ENCODE data around the gene EFNA2. TPM values are rescaled to one million over a fixed set of nuclear protein-coding genes. Genes with fewer than 3 reads are reported as not detected.

Gene EFNA2
- total RNA-seq, 1 experiment from 2014 or later, result 12.2 TPM

DNA sequence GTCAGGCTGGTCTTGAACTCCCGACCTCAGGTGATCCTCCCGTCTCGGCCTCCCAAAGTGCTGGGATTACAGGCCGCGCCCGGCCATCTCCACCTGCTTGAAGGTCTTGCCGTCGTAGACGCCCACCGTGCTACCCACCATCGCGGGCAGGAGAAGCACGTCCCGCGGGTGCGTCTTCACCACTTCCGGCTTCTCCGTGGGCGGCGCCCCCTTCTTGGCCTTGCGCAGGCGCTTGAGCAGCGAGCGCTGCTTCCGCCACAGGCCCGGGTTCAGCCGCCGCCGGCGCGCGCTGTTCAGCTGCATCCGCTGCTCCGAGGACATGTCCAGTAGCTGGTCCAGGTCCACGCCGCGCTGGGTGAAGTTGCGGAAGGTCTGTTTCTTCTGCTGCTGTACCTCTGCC, 21.6 kb downstream of the EFNA2 start:
- no peak overlapping the region for H2AFZ ChIP-seq (ENCODE audit: low read depth, low read length, poor library complexity, severe bottlenecking)
- intact Hi-C loops (cut with micrococcal nuclease), result no loop called here
- H3K4me1 ChIP-seq (ENCODE audit: control insufficient read depth in 1 of 2, insufficient read depth in 2 of 2, low read length in 2 of 2), result peaks cover 2 to 3% of the 10 kb centered on the region in 2 experiments; a peak in 2 of 4 replicates
- RAD21 ChIA-PET (ENCODE audit: low non-redundant PET in 1 of 2, low total read pairs in 2 of 2, uncharacterized antibody in 2 of 2, unreplicated experiment in 2 of 2), result no interaction called here
- H3K4me3 ChIP-seq (replicated peaks in 1 of 2; ENCODE audit: low read depth in 1 of 2, low read length in 2 of 2), result no peak overlapping the region
- no peaks in the 10 kb centered on the region for H3K79me2 ChIP-seq (ENCODE audit: insufficient read depth, low read length)
- H3K9me2 ChIP-seq (ENCODE audit: insufficient read depth), result no peaks in the 10 kb centered on the region
- no peaks in the 10 kb centered on the region for H3K36me3 ChIP-seq (ENCODE audit: control insufficient read depth in 1 of 2, insufficient read depth in 2 of 2, low read length in 2 of 2)
- POLR2A ChIA-PET, result no interaction called here
- H4K20me1 ChIP-seq (ENCODE audit: insufficient read depth), result no peaks in the 10 kb centered on the region
- H3K9me3 ChIP-seq (ENCODE audit: control insufficient read depth in 1 of 2, insufficient read depth in 1 of 2, low read depth in 1 of 2, low read length in 2 of 2), result no peaks in the 10 kb centered on the region
- no peak overlapping the region for H3K9ac ChIP-seq (ENCODE audit: low read length)
- no peak for TF ChIP-seq FOSL1 (IDR thresholded peaks at IDR 0.05; ENCODE audit: low read depth)
- CTCF ChIA-PET, result no interaction called here
- no peak overlapping the region for H3K4me2 ChIP-seq (ENCODE audit: low read length)
- no peaks in the 10 kb centered on the region for H3K27me3 ChIP-seq (ENCODE audit: insufficient read depth, low read length)
- no TSS peak for BruUV-seq (replicated peaks)
- no peak overlapping the region for H3K27ac ChIP-seq (ENCODE audit: low read depth, low read length)
- no peak for DNase-seq (ENCODE audit: low read depth, low spot score)
- ATAC-seq, result no peak

GRCh38 chr19:1307755-1308303, 22.2 kb downstream of the EFNA2 start:
- ATAC-seq (no peak), DNase-seq (ENCODE audit: low read depth, low spot score) (no peak)
- H4K20me1 ChIP-seq (ENCODE audit: insufficient read depth), result no peaks in the 10 kb centered on the region
- no peak overlapping the region for H3K4me3 ChIP-seq (replicated peaks in 1 of 2; ENCODE audit: low read depth in 1 of 2, low read length in 2 of 2)
- ChIA-PET RAD21 (ENCODE audit: low non-redundant PET in 1 of 2, low total read pairs in 2 of 2, uncharacterized antibody in 2 of 2, unreplicated experiment in 2 of 2) (no interaction called here), CTCF (no interaction called here), POLR2A (no interaction called here)
- H3K27ac ChIP-seq (ENCODE audit: low read depth, low read length), result no peak overlapping the region
- no peak overlapping the region for H3K4me2 ChIP-seq (ENCODE audit: low read length)
- no peaks in the 10 kb centered on the region for H3K36me3 ChIP-seq (ENCODE audit: control insufficient read depth in 1 of 2, insufficient read depth in 2 of 2, low read length in 2 of 2)
- no peak for TF ChIP-seq FOSL1 (IDR thresholded peaks at IDR 0.05; ENCODE audit: low read depth)
- no peak for TF ChIP-seq CBX3 (IDR thresholded peaks at IDR 0.05; ENCODE audit: low read depth)
- no peak for TF ChIP-seq JUND (IDR thresholded peaks at IDR 0.05)
- H3K9me3 ChIP-seq (ENCODE audit: control insufficient read depth in 1 of 2, insufficient read depth in 1 of 2, low read depth in 1 of 2, low read length in 2 of 2), result no peaks in the 10 kb centered on the region
- H3K79me2 ChIP-seq (ENCODE audit: insufficient read depth, low read length), result no peaks in the 10 kb centered on the region
- H3K27me3 ChIP-seq (ENCODE audit: insufficient read depth, low read length), result no peaks in the 10 kb centered on the region
- no peak overlapping the region for H2AFZ ChIP-seq (ENCODE audit: low read depth, low read length, poor library complexity, severe bottlenecking)
- BruUV-seq (replicated peaks), result no TSS peak
- no peak overlapping the region for H3K9ac ChIP-seq (ENCODE audit: low read length)
- no peaks in the 10 kb centered on the region for H3K9me2 ChIP-seq (ENCODE audit: insufficient read depth)
- peaks cover 2 to 8% of the 10 kb centered on the region in 2 experiments; a peak in 2 of 4 replicates for H3K4me1 ChIP-seq (ENCODE audit: control insufficient read depth in 1 of 2, insufficient read depth in 2 of 2, low read length in 2 of 2)
- intact Hi-C loops (cut with micrococcal nuclease), result no loop called here

DNA sequence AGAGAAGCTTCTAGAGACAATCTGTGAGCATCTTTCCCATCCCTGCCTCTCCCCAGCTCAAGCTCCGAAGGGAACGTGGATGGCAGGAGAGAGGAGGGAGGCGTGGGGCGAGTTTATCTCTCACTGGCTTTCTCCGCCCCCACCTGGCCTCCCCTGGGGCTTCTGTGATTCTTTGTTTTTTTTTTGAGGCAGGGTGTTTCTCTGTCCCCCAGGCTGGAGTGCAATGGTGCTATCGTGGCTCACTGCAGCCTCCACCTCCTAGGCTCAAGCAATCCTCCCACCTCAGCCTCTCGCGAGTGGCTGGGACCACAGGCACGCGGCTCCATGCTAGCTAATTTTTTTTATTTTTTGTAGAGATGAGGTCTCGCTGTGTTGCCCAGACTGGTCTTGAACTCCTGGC, 23.0 kb downstream of the EFNA2 start:
- Histone ChIP-seq H3K79me2 (ENCODE audit: insufficient read depth, low read length) (no peaks in the 10 kb centered on the region), H3K27me3 (ENCODE audit: insufficient read depth, low read length) (no peaks in the 10 kb centered on the region), H3K4me2 (ENCODE audit: low read length) (no peak overlapping the region), H3K27ac (ENCODE audit: low read depth, low read length) (no peak overlapping the region), H3K9me3 (ENCODE audit: control insufficient read depth in 1 of 2, insufficient read depth in 1 of 2, low read depth in 1 of 2, low read length in 2 of 2) (no peaks in the 10 kb centered on the region), H3K9ac (ENCODE audit: low read length) (no peak overlapping the region), H3K36me3 (ENCODE audit: control insufficient read depth in 1 of 2, insufficient read depth in 2 of 2, low read length in 2 of 2) (no peaks in the 10 kb centered on the region), H4K20me1 (ENCODE audit: insufficient read depth) (no peaks in the 10 kb centered on the region), H3K9me2 (ENCODE audit: insufficient read depth) (no peaks in the 10 kb centered on the region), H3K4me1 (ENCODE audit: control insufficient read depth in 1 of 2, insufficient read depth in 2 of 2, low read length in 2 of 2) (peaks cover 9 to 17% of the 10 kb centered on the region in 2 experiments), H3K4me3 (replicated peaks in 1 of 2; ENCODE audit: low read depth in 1 of 2, low read length in 2 of 2) (no peak overlapping the region), H2AFZ (ENCODE audit: low read depth, low read length, poor library complexity, severe bottlenecking) (no peak overlapping the region)
- ChIA-PET CTCF (interaction anchor here (0.7 kb wide), 1 partner anchor 29 kb away, joined by 3 read pairs; no protein-coding TSS in a partner anchor), RAD21 (ENCODE audit: low non-redundant PET in 1 of 2, low total read pairs in 2 of 2, uncharacterized antibody in 2 of 2, unreplicated experiment in 2 of 2) (no interaction called here), POLR2A (no interaction called here)
- DNase-seq (ENCODE audit: low read depth, low spot score), result no peak
- BruUV-seq (replicated peaks), result no TSS peak
- intact Hi-C loops (cut with micrococcal nuclease), result no loop called here
- ATAC-seq, result no peak
- no peak for TF ChIP-seq RAD21 (IDR thresholded peaks at IDR 0.05; ENCODE audit: low read depth)
- TF ChIP-seq, protein P1, sequence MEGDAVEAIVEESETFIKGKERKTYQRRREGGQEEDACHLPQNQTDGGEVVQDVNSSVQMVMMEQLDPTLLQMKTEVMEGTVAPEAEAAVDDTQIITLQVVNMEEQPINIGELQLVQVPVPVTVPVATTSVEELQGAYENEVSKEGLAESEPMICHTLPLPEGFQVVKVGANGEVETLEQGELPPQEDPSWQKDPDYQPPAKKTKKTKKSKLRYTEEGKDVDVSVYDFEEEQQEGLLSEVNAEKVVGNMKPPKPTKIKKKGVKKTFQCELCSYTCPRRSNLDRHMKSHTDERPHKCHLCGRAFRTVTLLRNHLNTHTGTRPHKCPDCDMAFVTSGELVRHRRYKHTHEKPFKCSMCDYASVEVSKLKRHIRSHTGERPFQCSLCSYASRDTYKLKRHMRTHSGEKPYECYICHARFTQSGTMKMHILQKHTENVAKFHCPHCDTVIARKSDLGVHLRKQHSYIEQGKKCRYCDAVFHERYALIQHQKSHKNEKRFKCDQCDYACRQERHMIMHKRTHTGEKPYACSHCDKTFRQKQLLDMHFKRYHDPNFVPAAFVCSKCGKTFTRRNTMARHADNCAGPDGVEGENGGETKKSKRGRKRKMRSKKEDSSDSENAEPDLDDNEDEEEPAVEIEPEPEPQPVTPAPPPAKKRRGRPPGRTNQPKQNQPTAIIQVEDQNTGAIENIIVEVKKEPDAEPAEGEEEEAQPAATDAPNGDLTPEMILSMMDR (IDR thresholded peaks at IDR 0.05 in 2 of 3, conservative IDR thresholded peaks at IDR 0.05 in 1 of 3; ENCODE audit: borderline replicate concordance in 1 of 3, insufficient read depth in 1 of 3, low read depth in 2 of 3, low read length in 2 of 3), result no peak
- no peak for TF ChIP-seq POLR2AphosphoS5 (IDR thresholded peaks at IDR 0.05; ENCODE audit: low read depth, low read length)
